ENCODE results near the gene OTOP2. TPM values are rescaled to one million over a fixed set of nuclear protein-coding genes. Genes with fewer than 3 reads are reported as not detected.

The OTOP2 gene
- total and polyA plus RNA-seq, 2 of the 4 experiments (the other 2 are of a cell fraction) = not detected

GRCh38 chr17:74978240-74978639 is 54.2 kb downstream of the OTOP2 start:
- no peaks in the 10 kb centered on the region for H3K9me3 ChIP-seq (ENCODE audit: control insufficient read depth, insufficient read depth, low read length)
- in situ Hi-C loops (cut with MboI; ENCODE audit: low sequenced_read_pairs) = no loop called here
- no peak overlapping the region for H2BK120ac ChIP-seq (ENCODE audit: low read depth, low read length)
- no peak overlapping the region for H2AK9ac ChIP-seq (replicated peaks; ENCODE audit: low read depth, low read length, poor library complexity)
- H3K4me1 ChIP-seq (ENCODE audit: control insufficient read depth, insufficient read depth, low read length) = peaks cover 10% of the 10 kb centered on the region
- H2AK5ac ChIP-seq (ENCODE audit: low read depth, low read length) = no peak overlapping the region
- H3K9me1 ChIP-seq (ENCODE audit: insufficient read depth, low read length) = peaks cover 5% of the 10 kb centered on the region
- H2BK5ac ChIP-seq (ENCODE audit: low read depth, low read length, poor library complexity, severe bottlenecking) = no peak overlapping the region
- ChIA-PET POLR2A (ENCODE audit: unreplicated experiment) (no interaction called here), CTCF (interaction anchor here (0.7 kb wide), 1 partner anchor 9 kb away, joined by 3 read pairs; the partner anchor contains the start of gene CDR2L)
- no peak overlapping the region for H3K56ac ChIP-seq (ENCODE audit: extremely low read depth, insufficient read depth, low read length)
- intact Hi-C loops (cut with micrococcal nuclease) = no loop called here
- no peak overlapping the region for H2BK15ac ChIP-seq (ENCODE audit: low read depth, low read length)
- no peak overlapping the region for H3K9ac ChIP-seq (ENCODE audit: low read depth, low read length)
- no peak overlapping the region for H3K23ac ChIP-seq (ENCODE audit: low read depth, low read length)
- H3K27me3 ChIP-seq (ENCODE audit: control insufficient read depth, insufficient read depth, low read length) = peaks cover 22% of the 10 kb centered on the region
- no peak overlapping the region for H4K5ac ChIP-seq (ENCODE audit: low read depth, low read length)
- H4K8ac ChIP-seq (ENCODE audit: low read depth in 2 of 2, low read length in 2 of 2) = no peak overlapping the region
- H3K14ac ChIP-seq (replicated peaks; ENCODE audit: low read depth, low read length) = no peak overlapping the region
- H3K79me1 ChIP-seq (ENCODE audit: low read depth in 1 of 2, low read length in 2 of 2) = peaks cover 4 to 12% of the 10 kb centered on the region in 2 experiments; a peak in 3 of 4 replicates
- DNase-seq (no peak), ATAC-seq (ENCODE audit: low read depth) (no peak)
- WGBS, 2 experiments (ENCODE audit: extremely low coverage in 2 of 2, insufficient read length in 1 of 2) = 17% methylated on average over 1 of the region's 3 CpGs; no CpG with 5 or more reads in 1 of the 2 experiments
- BruUV-seq (replicated peaks) = no TSS peak
- TF ChIP-seq POLR2A (IDR thresholded peaks at IDR 0.05; ENCODE audit: low read depth, low read length) = no peak
- no peak for TF ChIP-seq ELK1 (IDR thresholded peaks at IDR 0.05; ENCODE audit: borderline replicate concordance, low read depth, low read length)
- H3K27ac ChIP-seq (ENCODE audit: insufficient read depth, low read length) = no peak overlapping the region
- no peak overlapping the region for H4K91ac ChIP-seq (ENCODE audit: insufficient read depth, low read depth, low read length)
- no peaks in the 10 kb centered on the region for H4K20me1 ChIP-seq (ENCODE audit: insufficient read depth, low read length)
- no peak overlapping the region for H3K18ac ChIP-seq (ENCODE audit: low read depth, low read length)
- H3K4me3 ChIP-seq (ENCODE audit: insufficient read depth, low read depth, low read length) = no peak overlapping the region
- H3K4ac ChIP-seq (ENCODE audit: low read depth, low read length) = no peak overlapping the region
- H2BK20ac ChIP-seq (ENCODE audit: low read depth, low read length) = no peak overlapping the region
- H3K36me3 ChIP-seq (ENCODE audit: control insufficient read depth, insufficient read depth, low read length) = no peaks in the 10 kb centered on the region
- dilution Hi-C loops (cut with HindIII; ENCODE audit: low sequenced_read_pairs, unreplicated experiment) = no loop called here
- no peak overlapping the region for H3K4me2 ChIP-seq (ENCODE audit: low read depth, low read length)
- H2AFZ ChIP-seq (replicated peaks; ENCODE audit: low read length, poor library complexity) = no peak overlapping the region

Measured in IMR-90 (cell line).